GM21381 (cell line): ENCODE measurements around the gene KRTAP5-7.
"Not testable (repeated sequence)": the region's sequence is repeated elsewhere in the genome, so short reads cannot be mapped to it uniquely, and the experiment has no call there.

Experiments
- ATAC-seq: cut with Tn5 transposase; IDR thresholded peaks from one replicate; pipeline ENCODE4 v1.9.1; 2021; ENCODE audit warnings: mild to moderate bottlenecking, moderate library complexity; ENCODE audit not compliant: unreplicated experiment

Gene KRTAP5-7, protein sequence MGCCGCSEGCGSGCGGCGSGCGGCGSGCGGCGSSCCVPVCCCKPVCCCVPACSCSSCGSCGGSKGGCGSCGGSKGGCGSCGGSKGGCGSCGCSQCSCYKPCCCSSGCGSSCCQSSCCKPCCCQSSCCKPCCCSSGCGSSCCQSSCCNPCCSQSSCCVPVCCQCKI

DNA sequence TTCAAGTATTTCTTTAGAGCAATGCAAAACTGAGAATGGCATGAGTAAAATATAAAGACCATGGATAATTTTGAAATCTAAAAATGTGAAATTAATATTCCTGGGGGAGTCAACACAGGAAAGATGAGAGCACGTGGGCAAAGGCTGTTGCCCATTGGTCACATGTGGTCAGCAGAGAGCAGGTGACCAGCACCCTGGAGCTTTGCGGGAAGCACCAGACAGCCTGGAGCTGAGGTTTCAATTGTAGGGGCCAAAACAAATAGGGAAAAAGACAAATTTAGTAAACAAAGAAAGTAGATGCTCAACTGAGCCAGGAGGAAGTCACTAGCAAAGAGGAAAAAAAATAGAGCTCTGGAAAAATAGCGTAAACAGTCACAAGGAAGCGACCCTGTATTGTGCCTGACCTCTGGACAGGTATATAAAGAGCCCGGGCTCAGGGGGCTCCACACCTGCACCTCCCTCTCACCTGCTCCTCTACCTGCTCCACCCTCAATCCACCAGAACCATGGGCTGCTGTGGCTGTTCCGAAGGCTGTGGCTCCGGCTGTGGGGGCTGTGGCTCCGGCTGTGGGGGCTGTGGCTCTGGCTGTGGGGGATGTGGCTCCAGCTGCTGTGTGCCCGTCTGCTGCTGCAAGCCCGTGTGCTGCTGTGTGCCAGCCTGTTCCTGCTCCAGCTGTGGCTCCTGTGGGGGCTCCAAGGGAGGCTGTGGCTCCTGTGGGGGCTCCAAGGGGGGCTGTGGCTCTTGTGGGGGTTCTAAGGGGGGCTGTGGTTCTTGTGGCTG lies at the start of gene KRTAP5-7:
KRTAP5-7 (plus strand) TSS at position 472 of the 780 bp plus-strand sequence; CDS start at position 506, 34 bp downstream.
- ATAC-seq: not testable (repeated sequence)

DNA sequence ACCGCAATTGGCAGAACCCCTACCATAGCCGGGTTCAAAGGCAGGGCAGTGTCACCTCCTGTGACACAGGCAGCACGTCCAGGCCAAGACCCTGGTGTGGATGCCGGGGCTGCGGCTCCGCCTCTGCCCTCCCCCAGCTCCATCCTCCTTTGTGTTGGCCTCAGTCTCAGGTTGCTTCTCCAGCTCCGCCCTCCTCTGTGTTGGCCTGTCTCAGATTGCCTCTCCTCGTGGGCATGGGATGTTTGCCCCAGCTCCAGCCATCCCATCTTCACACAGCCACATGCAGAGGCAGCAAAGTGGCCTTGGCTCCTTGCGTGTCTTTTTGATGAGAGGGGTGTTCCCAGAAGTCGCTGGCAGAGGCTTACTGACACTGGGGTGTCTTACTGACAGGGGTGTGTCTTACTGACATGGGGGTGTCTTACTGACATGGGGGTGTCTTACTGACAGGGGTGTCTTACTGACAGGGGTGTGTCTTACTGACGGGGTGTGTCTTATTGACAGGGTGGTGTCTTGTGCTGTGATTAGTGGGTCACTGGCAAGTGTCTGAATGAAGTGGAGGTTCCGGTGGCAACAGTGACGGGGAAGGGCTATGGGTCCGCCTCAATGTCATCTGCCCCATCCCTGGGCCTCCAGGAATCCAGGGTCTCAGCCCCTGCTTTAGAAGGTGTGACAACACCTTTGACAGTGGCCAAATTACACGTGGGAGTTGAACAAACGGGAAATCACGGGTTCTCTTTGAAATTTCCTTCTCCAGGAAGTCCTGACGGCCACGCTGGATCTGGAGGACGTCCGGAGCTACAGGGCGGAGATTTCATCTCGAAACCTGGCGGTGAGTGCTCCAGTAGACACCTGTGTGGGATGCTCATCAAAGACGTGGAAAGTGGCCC lies 49.2 kb upstream of the KRTAP5-7 start:
- no peak for ATAC-seq

DNA sequence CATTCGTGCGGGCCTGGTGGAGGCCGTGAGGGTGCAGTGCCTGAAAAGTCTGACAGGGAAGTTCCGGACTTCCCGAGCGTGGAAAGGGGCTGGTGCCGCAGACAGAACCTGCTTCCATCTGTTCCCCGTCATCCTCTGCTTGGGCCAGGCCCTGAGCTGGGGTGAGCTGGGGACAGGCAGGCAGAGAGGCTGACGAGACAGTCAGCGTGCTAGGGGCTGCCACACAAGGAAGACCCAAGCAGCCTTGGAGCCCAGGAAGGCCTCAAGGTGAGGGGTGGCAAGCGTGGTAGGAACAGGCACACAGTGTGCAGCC lies 48.6 kb upstream of the KRTAP5-7 start:
- ATAC-seq: no peak

DNA sequence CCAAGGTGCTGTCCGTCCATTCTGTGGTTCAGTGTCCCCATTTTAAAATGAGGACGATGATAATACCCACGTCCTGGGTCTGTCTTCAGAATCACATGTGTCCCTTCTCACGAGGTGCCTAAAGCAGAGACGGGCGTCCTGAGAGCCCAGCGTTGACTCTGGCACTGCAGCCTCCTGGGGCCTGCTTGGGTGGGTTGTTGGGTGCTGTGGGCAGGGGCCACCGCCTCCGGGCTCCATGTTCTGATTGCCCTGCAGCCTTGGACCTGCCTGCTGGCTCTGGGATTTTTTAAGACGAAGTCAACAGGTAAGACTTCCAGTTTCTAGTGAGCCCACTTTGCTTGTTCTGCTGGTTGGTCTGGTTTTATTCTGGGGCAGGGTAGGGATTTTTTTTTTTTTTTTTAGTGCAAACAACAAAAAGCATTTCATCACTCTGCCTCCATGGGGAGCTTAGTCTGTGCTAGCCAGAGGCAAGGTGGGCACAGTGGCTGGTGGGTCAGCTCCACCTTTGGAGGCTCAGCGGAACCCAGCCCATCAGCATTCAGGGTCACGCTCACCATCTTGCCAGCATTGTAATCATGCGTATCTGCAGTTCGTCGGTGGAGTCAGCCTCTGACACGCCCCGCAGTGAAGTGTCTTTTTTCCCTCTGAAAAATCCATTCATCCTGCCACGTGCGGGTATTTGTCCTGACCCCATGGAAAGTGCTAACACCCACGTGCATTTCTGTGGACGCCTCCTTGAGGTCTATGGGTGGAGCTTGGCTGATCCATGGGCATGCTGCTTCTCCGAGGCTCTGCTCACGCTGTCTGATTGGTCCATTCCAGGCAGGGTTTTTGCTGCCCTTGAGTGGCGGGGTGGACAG lies 45.7 kb upstream of the KRTAP5-7 start:
- no peak for ATAC-seq

DNA sequence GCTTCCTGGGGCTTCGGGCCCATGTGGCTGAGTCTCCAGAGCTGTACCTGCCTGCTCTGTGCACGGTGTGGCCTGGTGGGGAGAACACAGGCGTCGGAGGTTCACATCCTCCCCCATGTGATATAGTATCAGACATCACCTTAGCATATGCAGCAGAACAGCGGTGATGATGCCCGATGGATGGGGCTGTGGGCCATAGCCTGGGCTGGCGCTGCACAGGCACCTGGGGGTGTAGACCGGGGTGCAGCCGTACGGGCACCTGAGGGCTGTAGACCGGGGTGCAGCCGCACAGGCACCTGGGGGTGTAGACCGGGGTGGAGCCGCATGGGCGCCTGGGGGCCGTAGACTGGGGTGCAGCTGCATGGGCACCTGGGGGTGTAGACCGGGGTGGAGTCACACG lies 44.9 kb upstream of the KRTAP5-7 start:
- no peak for ATAC-seq

DNA sequence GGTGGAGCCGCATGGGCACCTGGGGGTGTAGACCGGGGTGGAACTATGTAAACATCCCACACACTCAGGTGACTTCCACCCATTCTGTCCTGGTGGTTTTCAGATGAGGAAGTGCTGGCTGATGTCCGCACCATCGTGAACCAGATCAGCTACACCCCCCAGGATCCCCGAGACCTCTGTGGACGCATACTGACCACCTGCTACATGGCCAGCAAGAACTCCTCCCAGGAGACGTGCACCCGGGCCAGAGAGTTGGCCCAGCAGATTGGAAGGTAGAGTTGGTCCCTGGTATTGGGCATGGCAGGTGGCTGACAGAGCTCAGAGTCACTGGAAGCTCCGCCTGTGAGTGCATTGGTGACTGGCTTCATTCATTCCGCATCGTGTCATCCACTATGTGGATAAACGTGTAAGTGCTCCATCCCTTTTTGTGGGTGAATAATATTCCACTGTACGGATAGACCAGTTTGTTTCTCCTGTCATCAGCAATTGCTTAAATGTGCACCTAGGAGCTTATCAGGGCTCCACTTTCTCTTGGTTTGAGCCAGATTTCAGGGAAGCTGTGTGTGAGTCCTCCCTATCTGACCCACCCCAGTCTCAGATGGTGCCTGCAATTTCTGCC lies 44.2 kb upstream of the KRTAP5-7 start:
- no peak for ATAC-seq

DNA sequence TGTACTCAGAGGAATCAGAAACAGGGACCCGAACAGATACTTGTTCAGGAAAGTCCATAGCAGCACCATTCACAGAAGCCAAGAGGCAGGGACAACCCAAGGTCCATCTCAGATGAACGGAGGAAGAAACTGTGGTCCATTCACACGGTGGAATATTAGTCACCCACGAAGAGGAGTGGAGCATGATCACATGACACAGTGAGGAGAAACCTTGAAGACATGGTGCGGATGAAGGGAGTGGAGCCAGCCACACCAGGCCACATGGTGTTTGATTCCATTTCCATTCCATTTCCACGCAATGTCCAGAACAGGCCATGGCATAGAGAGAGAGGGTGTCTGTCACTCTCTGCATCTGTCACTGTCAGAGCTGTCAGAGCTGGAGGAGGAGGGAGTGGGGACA lies 43.4 kb upstream of the KRTAP5-7 start:
- no peak for ATAC-seq

DNA sequence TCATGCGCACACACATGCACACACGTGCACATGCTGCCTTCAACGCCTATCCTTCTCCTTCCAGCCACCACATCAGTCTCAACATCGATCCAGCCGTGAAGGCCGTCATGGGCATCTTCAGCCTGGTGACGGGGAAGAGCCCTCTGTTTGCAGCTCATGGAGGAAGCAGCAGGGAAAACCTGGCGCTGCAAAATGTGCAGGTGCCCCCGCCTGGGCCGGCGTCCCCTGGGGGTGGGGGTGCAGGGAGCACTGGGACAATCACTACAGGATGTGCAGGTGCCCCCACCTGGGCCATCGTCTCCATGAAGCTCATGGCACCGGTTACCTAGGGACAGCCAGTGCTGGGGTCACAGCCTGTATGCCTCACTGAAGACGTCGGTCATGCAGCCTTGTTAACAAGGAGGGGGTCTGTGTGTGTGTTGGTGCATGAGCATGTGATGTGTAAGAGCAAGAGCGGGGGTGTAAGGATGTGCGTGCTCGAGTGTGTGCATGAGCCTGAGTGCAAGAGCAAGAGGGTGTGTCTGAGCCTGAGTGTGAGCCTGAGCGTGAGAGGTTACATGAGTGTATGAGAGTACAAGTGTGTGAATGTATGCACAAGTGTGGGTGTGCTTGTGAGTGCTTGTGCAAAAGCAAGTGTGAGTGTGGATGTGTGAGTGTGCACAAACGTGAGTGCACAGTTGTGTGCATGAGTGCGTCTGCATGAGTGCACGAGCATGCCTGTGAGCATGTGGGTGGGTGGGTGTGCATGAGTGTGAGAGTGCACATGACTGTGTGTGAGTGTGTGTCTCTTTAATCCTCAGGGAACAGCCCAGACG lies 42.6 kb upstream of the KRTAP5-7 start:
- no peak for ATAC-seq

DNA sequence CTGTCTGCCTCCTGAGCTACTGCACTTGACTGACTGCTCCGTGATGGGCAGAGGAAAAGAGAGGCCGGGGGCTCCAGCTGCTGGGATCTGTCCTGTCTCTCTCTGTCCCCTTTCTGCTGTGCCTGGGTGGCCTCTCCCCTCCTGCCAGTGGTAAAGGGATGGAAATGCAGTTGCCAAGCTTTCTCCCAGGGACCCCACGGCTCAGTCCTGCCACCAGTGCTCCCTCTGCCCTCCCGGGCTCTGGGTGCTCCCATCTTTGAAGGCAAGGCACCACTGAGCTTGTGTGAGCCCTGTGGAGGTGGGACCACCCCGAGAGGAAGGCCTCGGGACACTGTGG lies 42.0 kb upstream of the KRTAP5-7 start:
- no peak for ATAC-seq

DNA sequence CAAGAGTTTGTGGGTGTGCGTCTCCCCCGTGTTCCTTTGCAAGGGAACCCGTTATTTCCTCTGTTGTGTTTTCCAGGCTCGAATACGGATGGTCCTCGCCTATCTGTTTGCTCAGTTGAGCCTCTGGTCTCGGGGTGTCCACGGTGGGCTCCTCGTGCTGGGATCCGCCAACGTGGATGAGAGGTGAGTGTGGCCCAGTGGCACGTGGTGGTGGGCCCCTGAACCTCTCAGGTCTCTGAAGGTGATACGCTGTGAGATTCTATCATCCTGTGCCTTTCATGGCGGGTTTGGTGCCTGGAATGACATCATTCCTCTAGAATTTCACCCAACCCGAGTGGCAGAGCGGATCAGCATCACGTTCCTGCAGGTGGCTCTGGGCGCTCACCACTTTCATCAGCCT lies 41.6 kb upstream of the KRTAP5-7 start:
- ATAC-seq: no peak

DNA sequence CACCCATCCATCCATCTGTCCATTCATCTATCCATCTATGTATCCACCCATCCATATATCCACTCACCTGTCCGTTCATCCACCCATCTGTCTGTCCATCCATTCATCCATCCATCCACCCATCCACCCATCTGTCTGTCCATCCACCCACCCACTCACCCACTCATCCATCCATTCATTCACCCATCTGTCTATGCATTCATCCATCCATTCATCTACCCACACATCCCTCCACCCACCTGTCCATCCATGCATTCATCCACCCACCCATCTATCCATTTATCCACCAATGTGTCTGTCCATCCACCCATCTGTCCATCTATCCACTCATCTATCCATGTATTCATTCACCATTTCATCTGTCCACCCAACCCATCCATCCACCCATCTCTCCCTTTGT lies 40.7 kb upstream of the KRTAP5-7 start:
- ATAC-seq: no peak

DNA sequence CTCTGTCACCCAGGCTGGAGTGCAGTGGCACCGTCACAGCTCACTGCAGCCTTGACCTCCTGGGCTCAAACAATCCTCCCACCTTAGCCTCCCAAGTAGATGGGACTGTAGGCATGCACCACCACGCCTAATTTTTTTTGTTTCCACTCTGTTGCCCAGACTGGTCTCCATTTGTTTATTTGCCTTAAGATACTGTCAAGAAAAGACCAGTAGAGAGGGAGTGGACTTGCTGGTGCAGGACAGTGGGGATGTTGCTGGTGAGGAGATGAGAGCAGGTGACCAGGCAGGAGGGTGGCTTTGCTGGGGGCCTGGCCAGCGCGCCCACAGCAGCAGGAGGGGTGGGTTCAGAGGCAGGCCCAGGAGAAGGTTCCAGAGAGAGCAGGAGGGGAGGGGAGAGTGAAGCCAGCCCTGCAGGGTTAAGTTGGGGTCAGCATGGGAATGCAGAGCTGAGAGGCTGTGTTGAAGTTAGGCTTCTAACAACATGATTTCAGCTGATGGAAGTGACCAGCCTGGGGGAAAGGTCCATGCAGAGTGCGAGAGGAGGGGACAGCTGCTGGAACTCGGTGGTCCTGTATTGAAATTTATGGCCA lies 38.3 kb upstream of the KRTAP5-7 start:
- no peak for ATAC-seq

DNA sequence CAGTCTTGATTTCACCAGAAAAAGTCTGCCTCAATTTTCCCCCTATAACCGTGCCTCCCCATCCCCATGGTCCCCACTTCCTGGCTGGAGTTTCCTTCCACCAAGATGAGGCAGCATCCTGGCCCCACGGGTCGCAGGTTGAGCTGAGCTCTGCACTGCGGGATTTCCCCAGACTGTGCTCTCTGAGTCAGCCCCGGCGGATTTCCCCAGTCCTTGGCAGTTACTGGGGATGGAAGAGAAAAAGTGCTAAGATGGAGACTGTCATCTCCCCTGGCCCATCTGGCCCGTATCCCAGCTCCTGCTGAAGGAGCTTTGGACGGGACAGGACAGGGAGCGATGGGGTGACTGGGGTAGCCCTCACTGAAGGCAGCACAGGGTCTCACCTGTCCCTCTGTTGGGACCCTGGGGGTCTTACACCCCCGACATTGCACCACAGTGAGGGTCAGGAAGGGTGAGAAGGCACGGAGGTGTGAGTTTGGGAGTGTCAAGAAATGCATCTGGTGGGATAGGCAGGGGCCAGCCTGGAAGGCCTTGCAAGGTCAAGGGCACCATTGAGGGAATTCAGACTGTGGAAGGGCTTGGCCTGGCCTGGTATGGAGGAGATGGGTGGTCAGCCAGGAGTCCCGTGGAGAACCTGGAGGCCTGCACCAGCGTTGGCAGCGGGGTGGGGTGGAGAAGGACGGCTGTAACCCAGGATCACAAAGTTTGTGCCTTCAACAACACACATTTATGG lies 37.6 kb upstream of the KRTAP5-7 start:
- no peak for ATAC-seq

DNA sequence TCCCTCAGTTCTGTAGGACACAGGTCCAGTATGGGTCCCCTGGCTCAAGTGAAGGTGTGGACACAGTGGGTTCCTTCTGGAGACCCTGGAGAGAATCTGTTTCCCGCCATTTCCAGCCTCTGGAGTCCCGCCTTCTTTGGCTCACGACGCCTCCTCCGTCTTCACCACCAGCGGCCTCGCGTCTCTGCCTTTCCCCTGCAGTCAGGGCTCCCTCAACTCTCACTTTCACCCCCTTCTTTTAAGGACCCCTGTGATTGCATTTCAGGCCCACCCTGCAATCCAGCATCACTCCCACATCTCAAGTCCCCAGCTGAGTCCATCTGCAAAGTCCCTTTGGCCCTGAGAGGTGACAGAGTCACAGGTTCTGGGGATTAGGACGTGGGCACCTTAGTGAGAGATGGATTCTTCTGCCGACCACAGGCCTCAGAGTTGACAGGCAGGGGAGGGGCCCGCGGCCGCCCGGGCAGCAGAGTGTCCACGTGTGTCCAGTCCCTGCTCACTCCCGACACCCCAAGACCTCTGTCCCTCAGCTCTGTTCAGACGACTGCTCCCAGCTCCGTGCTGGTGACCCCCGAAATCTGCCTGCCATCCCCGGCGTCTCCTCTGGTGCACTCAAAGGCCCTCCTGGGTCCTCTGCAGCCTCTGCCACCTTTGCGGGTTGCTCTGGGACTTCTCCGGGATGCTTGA lies 36.9 kb upstream of the KRTAP5-7 start:
- ATAC-seq: no peak

DNA sequence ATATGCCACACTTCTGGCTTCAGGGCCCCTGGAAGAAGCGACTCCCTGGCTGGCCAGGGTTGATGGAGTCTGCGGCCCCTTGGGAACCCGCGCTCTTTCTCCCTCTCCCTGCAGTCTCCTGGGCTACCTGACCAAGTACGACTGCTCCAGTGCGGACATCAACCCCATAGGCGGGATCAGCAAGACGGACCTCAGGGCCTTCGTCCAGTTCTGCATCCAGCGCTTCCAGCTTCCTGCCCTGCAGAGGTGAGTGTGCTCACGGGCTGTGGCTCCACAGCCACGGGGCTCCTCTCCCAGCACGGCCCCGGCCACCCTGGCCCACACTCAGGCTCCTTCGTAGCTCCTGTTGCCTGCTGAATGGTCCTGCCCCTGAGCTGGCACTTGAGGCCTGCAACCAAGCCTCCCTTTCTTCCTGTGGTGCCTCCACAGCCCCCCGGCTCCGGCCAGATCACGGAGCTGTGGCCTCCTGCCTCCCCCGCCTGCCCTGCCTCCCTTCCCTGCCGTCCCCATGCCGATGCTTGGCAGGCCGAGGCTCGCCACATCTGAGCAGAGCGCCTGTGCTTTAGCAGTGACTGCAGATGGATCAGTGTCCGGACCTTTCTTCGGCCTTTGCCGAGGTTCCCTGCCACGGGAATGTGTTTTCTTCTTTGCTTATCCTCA lies 36.2 kb upstream of the KRTAP5-7 start:
- ATAC-seq: no peak

DNA sequence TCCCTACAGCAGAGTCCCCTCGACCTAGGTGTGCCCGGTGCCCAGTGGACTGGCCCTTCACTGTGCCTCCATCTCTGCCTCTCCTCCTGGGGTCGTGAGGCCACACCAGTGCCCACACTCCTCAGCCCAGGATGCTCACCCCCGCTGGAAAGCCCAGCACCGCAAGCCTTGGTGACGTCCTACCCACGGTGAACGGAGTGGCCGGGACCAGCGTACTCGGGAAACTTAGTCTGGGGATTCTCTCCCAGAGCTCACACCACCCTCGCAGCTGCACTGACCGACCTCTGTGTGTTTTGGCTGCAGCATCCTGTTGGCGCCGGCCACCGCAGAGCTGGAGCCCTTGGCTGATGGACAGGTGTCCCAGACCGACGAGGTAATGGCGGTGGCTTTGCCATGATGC lies 35.5 kb upstream of the KRTAP5-7 start:
- no peak for ATAC-seq

DNA sequence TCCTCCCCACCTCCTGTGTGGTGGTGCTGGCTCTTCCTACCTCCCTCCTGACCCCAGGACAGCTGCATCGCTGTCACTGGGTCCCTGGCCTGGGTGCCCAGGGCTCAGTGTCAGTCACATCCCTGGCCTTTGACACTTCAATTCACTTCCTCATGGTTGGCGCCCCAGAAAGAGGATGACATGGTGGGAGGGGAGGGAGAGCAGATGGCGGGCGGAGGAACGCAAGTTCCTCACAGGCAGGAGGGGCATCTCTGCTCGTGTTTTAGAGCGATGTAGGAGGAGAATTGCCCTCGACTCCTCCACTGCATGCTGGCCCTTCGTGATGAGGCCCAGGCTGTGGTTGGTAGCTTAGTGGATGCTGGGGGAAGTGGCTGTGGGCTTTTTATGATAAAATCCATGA lies 35.1 kb upstream of the KRTAP5-7 start:
- no peak for ATAC-seq
